Colonic mucosa (tissue), 4 donors: ENCODE data around the gene SERBP1. TPM values are rescaled to one million over a fixed set of nuclear protein-coding genes. Genes with fewer than 3 reads are reported as not detected.

Experiments
- DNase-seq: peaks from one replicate; pipeline ENCODE4 v3.0.0-alpha.2; 2020
- H3K27ac ChIP-seq: fragments of 200-600 bp; one replicate; pipeline ENCODE4 v1.8.0; 2021
- H3K27me3 ChIP-seq: fragments of 200-600 bp; one replicate; pipeline ENCODE4 v1.8.0; 2021
- H3K36me3 ChIP-seq: fragments of 200-600 bp; one replicate; pipeline ENCODE4 v1.8.0; 2021
- H3K4me1 ChIP-seq: fragments of 200-600 bp; one replicate; pipeline ENCODE4 v1.8.0; 2021; ENCODE audit warnings: mild to moderate bottlenecking
- H3K4me3 ChIP-seq: fragments of 200-600 bp; one replicate; pipeline ENCODE4 v1.8.0; 2021
- H3K9ac ChIP-seq, 2 donors: one replicate each; pipeline ENCODE4 v1.7.0; 2013; ENCODE audit warnings: control low read depth in 2 of 2, low read depth in 2 of 2, low read length in 2 of 2
- H3K9me3 ChIP-seq: fragments of 200-600 bp; one replicate; pipeline ENCODE4 v1.8.0; 2021
- CTCF ChIP-seq: fragments of 200-600 bp; IDR thresholded peaks from one replicate; pipeline ENCODE4 v1.8.0; 2022; ENCODE audit warnings: antibody characterized with exemption, mild to moderate bottlenecking
- intact Hi-C: fragments of 100-400 bp; cut with DNase I; formaldehyde crosslinking; loops from one replicate; pipeline ENCODE4 v1.14.1; 2022
- total RNA-seq, 2 donors: library from RNA; stranded (reverse); fragmentation: NEBNext Ultra II Directional in 1 of 2; extraction: Animal tissue kit (Norgen Biotek cat#: 25700) in 1 of 2; gene quantifications; one replicate each; pipeline ENCODE4 v1.2.1, GENCODE V29; 2021
- donor health status: healthy.
- donor health status: DM: no; HTN: no; CAD: no.
- donor health status: DM: no; HTN: no; CAD: no.

The SERBP1 gene
- 100 to 1,000 TPM; 152 to 260 TPM for total RNA-seq

- peak; percentile 97 for DNase-seq
- intact Hi-C loops: no loop called here
- Histone ChIP-seq H3K4me1 (peaks cover 6% of the 10 kb centered on the region), H3K4me3 (peak within 1 kb of the TSS; percentile 92), H3K9ac (peak within 1 kb of the TSS; percentile 86 to 97), H3K9me3 (no peaks in the 10 kb centered on the region), H3K36me3 (no peaks in the 10 kb centered on the region), H3K27ac (peak within 1 kb of the TSS; percentile 80), H3K27me3 (no peaks in the 10 kb centered on the region)
- TF ChIP-seq CTCF: no peak
These were observed at the start of gene SERBP1 for GRCh38 chr1:67430358-67431155. TSS of gene SERBP1 (minus strand) at chr1:67430402. CDS start at chr1:67430300, 102 bp downstream.

- no peak for TF ChIP-seq CTCF
- no peaks in the 10 kb centered on the region for H3K27me3 ChIP-seq
- DNase-seq: no peak
- H3K9me3 ChIP-seq: no peaks in the 10 kb centered on the region
- no peaks in the 10 kb centered on the region for H3K4me1 ChIP-seq
- no peak overlapping the region for H3K4me3 ChIP-seq
- intact Hi-C loops: no loop called here
- no peak overlapping the region for H3K27ac ChIP-seq
- no peaks in the 10 kb centered on the region for H3K36me3 ChIP-seq
- no peak overlapping the region for H3K9ac ChIP-seq
These were observed 49.1 kb upstream of the SERBP1 start for GRCh38 chr1:67479146-67479891.

- intact Hi-C loops: no loop called here
- H3K9me3 ChIP-seq: no peaks in the 10 kb centered on the region
- no peak for TF ChIP-seq CTCF
- H3K4me3 ChIP-seq: no peak overlapping the region
- no peaks in the 10 kb centered on the region for H3K36me3 ChIP-seq
- no peak for DNase-seq
- H3K9ac ChIP-seq: no peak overlapping the region
- H3K27ac ChIP-seq: no peak overlapping the region
- no peaks in the 10 kb centered on the region for H3K27me3 ChIP-seq
- no peaks in the 10 kb centered on the region for H3K4me1 ChIP-seq
These were observed 46.7 kb upstream of the SERBP1 start for GRCh38 chr1:67476906-67477305.

GRCh38 chr1:67476006-67476482 lies 45.8 kb upstream of the SERBP1 start:
- no peak overlapping the region for H3K4me3 ChIP-seq
- no peaks in the 10 kb centered on the region for H3K9me3 ChIP-seq
- no peak for TF ChIP-seq CTCF
- no peaks in the 10 kb centered on the region for H3K36me3 ChIP-seq
- H3K27me3 ChIP-seq: no peaks in the 10 kb centered on the region
- H3K27ac ChIP-seq: no peak overlapping the region
- H3K9ac ChIP-seq: no peak overlapping the region
- no peak for DNase-seq
- no peaks in the 10 kb centered on the region for H3K4me1 ChIP-seq
- intact Hi-C loops: no loop called here

- no peak for TF ChIP-seq CTCF
- Histone ChIP-seq H3K27ac (no peak overlapping the region), H3K4me3 (no peak overlapping the region), H3K9ac (no peak overlapping the region), H3K27me3 (no peaks in the 10 kb centered on the region), H3K36me3 (no peaks in the 10 kb centered on the region), H3K9me3 (no peaks in the 10 kb centered on the region), H3K4me1 (no peaks in the 10 kb centered on the region)
- intact Hi-C loops: no loop called here
- DNase-seq: no peak
These were observed 41.9 kb upstream of the SERBP1 start for GRCh38 chr1:67472056-67472455.
